CD4-positive, alpha-beta T cell (primary cell): Measurements from ENCODE around the gene ATPAF1. TPM values are rescaled to one million over a fixed set of nuclear protein-coding genes. Genes with fewer than 3 reads are reported as not detected.

Experiments
- ATAC-seq: fragments of 200-7000 bp; cut with Tn5 transposase; one replicate; pipeline ENCODE4 v1.10.0; 2022; ENCODE audit warnings: mild to moderate bottlenecking; ENCODE audit not compliant: poor library complexity
- CTCF ChIA-PET: fragments of 350-600 bp; sonication (Branson Sonifier 250); formaldehyde crosslinking; loops from one replicate; lab custom pipeline; 2021; ENCODE audit warnings: antibody characterized with exemption, inconsistent platforms; lab: Charles Lee
- POLR2A ChIA-PET: fragments of 350-600 bp; sonication (Branson Sonifier 250); formaldehyde crosslinking; loops from one replicate; lab custom pipeline; 2021; ENCODE audit warnings: antibody characterized with exemption, inconsistent platforms; lab: Charles Lee
- DNase-seq, 14 experiments: peaks; one replicate each; pipeline ENCODE4 v3.0.0-alpha.2; 2013 to 2020; ENCODE audit warnings: mixed read lengths in 2 of 14
- H3K27ac ChIP-seq, 2 donors: one replicate each; pipeline versions ENCODE4 v1.5.1 to v1.7.0; 2013; ENCODE audit warnings: low read length in 2 of 2, low read depth in 1 of 2, mild to moderate bottlenecking in 1 of 2
- H3K27me3 ChIP-seq, 2 experiments: 1 replicate in 1 of 2; 2 replicates in 1 of 2; pipeline versions ENCODE4 v1.6.1 to v1.7.0; 2013; ENCODE audit warnings: low read length in 2 of 2, control low read depth in 1 of 2, mild to moderate bottlenecking in 1 of 2, moderate library complexity in 1 of 2; ENCODE audit not compliant: insufficient read depth in 2 of 2, control insufficient read depth in 1 of 2
- H3K36me3 ChIP-seq: one replicate; pipeline ENCODE4 v1.6.1; 2013; ENCODE audit warnings: low read length, control low read depth; ENCODE audit not compliant: insufficient read depth
- H3K4me1 ChIP-seq: one replicate; pipeline ENCODE4 v1.6.1; 2013; ENCODE audit warnings: low read length, control low read depth; ENCODE audit not compliant: insufficient read depth
- H3K4me3 ChIP-seq: one replicate; pipeline ENCODE4 v1.5.1; 2013; ENCODE audit warnings: mild to moderate bottlenecking, low read length, moderate library complexity
- H3K9me3 ChIP-seq, 2 experiments: 1 replicate in 1 of 2; 2 replicates in 1 of 2; pipeline versions ENCODE4 v1.6.1 to v1.7.0; 2013; ENCODE audit warnings: low read length in 2 of 2, mild to moderate bottlenecking in 2 of 2, control low read depth in 1 of 2, moderate library complexity in 1 of 2; ENCODE audit not compliant: control insufficient read depth in 1 of 2, insufficient read depth in 1 of 2
- H3K27ac Mint-ChIP-seq: one replicate; pipeline ENCODE4 v1.8.0; 2020; ENCODE audit warnings: mixed read lengths
- H3K27me3 Mint-ChIP-seq: one replicate; pipeline ENCODE4 v1.8.0; 2021; ENCODE audit warnings: mixed read lengths
- H3K36me3 Mint-ChIP-seq: one replicate; pipeline ENCODE4 v1.8.0; 2021; ENCODE audit warnings: low read depth, mixed read lengths
- H3K4me1 Mint-ChIP-seq: one replicate; pipeline ENCODE4 v1.8.0; 2021; ENCODE audit warnings: low read depth, mixed read lengths
- H3K4me3 Mint-ChIP-seq: one replicate; pipeline ENCODE4 v1.8.0; 2020; ENCODE audit warnings: mild to moderate bottlenecking, mixed read lengths
- H3K9me3 Mint-ChIP-seq: one replicate; pipeline ENCODE4 v1.8.0; 2020; ENCODE audit warnings: mixed read lengths
- CTCF ChIP-seq: fragments of 200-600 bp; IDR thresholded peaks from one replicate; pipeline ENCODE4 v1.8.0; 2022; ENCODE audit warnings: antibody characterized with exemption, mild to moderate bottlenecking
- intact Hi-C, 2 experiments: fragments of 100-400 bp; cut with DNase I in 1 of 2; cut with micrococcal nuclease in 1 of 2; formaldehyde crosslinking; loops; one replicate each; pipeline versions ENCODE4 v1.15.1 to v1.9.0; 2023 to 2025; cut with DNase I, micrococcal nuclease
- total RNA-seq, 174 experiments: library from RNA in 2 of 174; stranded (reverse) in 2 of 174; gene quantifications; one replicate each; pipeline ENCODE4 v1.2.3 and lab custom pipeline; 2021 to 2026

Gene ATPAF1
- total RNA-seq, 2 experiments from 2014 or later, result 10.1 to 12.4 TPM

DNA sequence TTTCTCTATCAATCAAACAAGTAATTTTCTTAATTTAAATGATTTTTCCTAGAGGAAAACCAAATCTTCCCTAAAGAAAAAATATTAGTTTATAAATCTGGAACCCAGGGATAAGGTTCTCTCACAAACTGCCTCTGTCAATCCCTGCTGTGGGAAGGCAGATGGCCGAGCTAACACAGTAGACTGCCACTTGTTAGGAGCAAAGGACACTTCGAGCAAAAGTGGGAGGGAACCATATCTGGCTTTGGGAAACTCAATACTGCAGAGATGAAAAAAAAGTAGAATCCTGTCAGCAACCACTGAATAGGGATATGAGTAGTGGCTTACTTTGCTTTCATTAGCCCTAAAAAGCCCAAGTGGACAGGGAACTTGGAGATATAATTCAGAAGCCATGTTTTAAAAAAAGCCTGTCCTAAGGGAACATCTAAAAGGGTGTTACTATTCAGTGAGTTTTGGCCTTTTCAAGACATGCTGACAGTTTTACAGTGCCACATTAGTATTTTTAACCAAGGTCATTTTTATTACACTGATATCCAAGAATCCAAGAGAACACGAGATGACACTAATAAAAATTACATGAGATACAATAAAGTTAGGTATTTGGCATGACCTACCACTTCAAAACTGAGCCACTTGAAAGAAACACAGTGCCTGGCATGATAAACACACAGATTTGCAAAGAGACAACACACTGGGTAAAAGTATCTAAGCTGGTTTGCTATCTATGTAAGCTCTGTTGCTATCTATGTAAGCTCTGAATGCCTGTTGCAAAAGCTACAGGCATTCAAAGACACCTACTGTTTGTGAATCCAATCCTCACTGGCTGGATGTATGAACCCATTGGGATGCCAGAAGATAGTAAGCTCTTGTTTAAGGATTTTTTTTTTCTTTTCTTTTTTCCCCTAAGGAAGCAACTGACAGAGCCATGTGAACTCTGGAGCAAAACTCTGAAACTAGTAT is 24.9 kb upstream of the ATPAF1 start:
- CTCF ChIA-PET, result no interaction called here
- ATAC-seq, result no peak
- Mint-ChIP-seq H3K36me3 (peaks cover 96% of the 10 kb centered on the region), H3K27me3 (no peaks in the 10 kb centered on the region), H3K27ac (no peak overlapping the region), H3K4me1 (peaks cover 8% of the 10 kb centered on the region), H3K4me3 (no peak overlapping the region), H3K9me3 (no peaks in the 10 kb centered on the region)
- Histone ChIP-seq H3K27ac (no peak overlapping the region), H3K36me3 (peaks cover 84% of the 10 kb centered on the region), H3K27me3 (no peaks in the 10 kb centered on the region), H3K4me1 (no peaks in the 10 kb centered on the region), H3K4me3 (no peak overlapping the region), H3K9me3 (no peaks in the 10 kb centered on the region)
- POLR2A ChIA-PET, result no interaction called here
- intact Hi-C loops, result no loop called here
- TF ChIP-seq CTCF, result no peak
- no peak for DNase-seq

DNA sequence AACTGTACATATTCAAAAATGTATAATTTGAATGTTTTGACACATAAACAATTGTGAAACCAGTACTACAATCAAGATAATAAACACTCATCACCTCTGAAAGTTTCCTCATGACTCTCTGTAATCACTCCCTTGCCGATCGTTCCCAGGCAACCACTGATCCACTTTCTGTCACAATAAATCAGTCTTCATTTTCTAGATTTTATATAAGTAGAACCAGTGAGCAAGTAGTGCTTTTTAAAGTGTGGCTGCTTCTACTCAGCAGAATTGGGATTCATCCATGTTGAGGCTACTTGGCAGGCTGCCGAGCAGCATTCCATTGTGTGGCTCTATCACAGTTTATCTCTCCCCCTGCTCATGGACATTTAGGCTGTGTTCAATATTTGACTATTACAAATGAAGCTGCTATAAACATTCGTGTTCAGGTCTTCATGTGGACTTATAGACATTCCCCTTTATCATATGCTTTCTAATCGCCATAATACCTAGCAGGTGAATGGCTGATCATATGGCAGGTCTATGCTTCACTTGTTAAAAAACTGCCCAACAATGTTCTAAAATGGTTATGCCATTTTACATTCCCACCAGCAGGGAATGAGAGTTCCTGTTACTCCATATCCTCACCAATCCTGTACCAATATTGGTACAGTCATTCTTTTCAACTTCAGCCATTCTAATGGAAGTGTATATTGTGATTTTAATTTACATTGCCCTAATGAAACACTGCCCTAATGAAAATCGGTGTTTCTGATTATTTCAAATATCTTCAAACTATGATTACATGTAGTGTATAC is 24.0 kb upstream of the ATPAF1 start:
- no peak overlapping the region for H3K27ac ChIP-seq
- no peak for ATAC-seq

More for the DNA sequence above, 24.0 kb upstream of the ATPAF1 start:
- Histone ChIP-seq H3K4me3 (no peak overlapping the region), H3K36me3 (peaks cover 86% of the 10 kb centered on the region), H3K27me3 (no peaks in the 10 kb centered on the region), H3K4me1 (no peaks in the 10 kb centered on the region), H3K9me3 (no peaks in the 10 kb centered on the region)
- no peak overlapping the region for H3K27ac Mint-ChIP-seq
- peaks cover 99% of the 10 kb centered on the region for H3K36me3 Mint-ChIP-seq
- POLR2A ChIA-PET, result no interaction called here
- H3K4me3 Mint-ChIP-seq, result no peak overlapping the region
- H3K9me3 Mint-ChIP-seq, result no peaks in the 10 kb centered on the region
- no peaks in the 10 kb centered on the region for H3K27me3 Mint-ChIP-seq
- TF ChIP-seq CTCF, result no peak
- no peak for DNase-seq
- H3K4me1 Mint-ChIP-seq, result peaks cover 11% of the 10 kb centered on the region
- CTCF ChIA-PET, result no interaction called here
- intact Hi-C loops, result no loop called here
